T-helper 2 cell (primary cell): ENCODE measurements around the gene NMT2.
"Not testable (repeated sequence)": the region's sequence is repeated elsewhere in the genome, so short reads cannot be mapped to it uniquely, and the experiment has no call there.

Experiments
- DNase-seq, 5 experiments: peaks; one replicate each; pipeline versions ENCODE4 v3.0.0 to v3.0.0-alpha.2; 2012 to 2022
- total RNA-seq, 2 donors: gene quantifications; one replicate each; lab custom pipeline; 2026; lab: John Stamatoyannopoulos, UW

The NMT2 gene
- 46.1 to 67.8 reads per million in 2 donors for total RNA-seq

GRCh38 chr10:15168291-15168785 is at the start of gene NMT2:
TSS of gene NMT2 (minus strand) at chr10:15168693. CDS start at chr10:15168612, 81 bp downstream.
- DNase-seq, result peak in 2 of 5 experiments; percentile 26 to 76

GRCh38 chr10:15216700-15217099 is 48.2 kb upstream of the NMT2 start:
- DNase-seq, result no peak

GRCh38 chr10:15214237-15214636 is 45.7 kb upstream of the NMT2 start:
- no peak for DNase-seq

DNA sequence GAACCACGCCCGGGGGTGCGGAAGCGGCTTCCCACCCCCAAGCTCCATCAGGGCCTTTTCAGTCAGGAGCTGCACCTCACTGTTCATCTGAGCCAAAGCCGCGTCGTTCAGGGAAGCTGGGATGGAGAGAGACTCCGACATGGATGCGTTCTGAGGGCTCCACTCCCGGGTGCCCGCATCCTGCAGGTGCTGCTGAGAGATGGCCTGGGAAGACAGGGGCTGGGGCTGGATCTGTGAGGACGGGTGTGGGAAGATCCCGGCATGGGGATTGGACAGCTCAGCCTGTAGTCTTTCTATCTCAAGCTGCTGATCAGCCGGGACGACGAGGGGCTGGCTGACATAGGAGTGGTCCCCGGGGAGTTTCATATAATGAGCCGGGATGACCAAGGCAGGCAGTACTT is 45.0 kb upstream of the NMT2 start:
- DNase-seq, result no peak

- peak in 1 of 5 experiments; percentile 17 for DNase-seq
Observed at GRCh38 chr10:15211464-15211979, 43.0 kb upstream of the NMT2 start.

GRCh38 chr10:15210521-15210920 is 42.0 kb upstream of the NMT2 start:
- DNase-seq, result no peak

DNA sequence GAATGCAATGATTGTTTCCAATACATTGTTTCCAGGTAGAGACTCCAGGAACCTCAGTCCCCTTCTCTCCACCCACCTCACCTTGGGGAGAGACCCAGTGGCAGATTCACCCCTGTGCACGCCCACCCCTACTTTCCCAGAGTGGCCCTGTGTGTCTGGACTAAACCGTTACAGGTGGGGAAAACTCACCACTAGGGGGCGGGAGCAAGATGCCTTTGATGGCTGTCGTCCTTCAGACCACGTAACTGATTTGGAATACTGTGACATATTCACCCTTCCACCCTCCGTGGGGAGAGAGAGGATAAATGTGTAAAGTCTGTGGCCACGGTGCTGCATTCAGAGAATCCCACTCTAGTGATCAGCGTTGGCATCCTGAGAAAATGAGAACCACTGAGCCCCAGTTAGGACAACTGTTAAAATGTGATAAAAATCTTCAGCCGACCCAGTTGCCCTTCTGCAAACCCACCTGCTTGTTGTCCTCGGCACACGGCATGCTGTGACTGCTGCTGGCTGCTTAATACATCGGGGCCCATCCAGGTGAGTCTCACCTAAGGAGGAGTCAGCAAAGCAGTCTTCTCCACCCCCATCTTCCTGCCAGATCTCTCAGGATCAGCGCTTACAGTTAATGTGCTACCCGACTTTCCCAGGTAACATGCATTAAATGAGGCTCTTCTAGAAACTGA is 41.5 kb upstream of the NMT2 start:
- DNase-seq, result peak; percentile 42 to 82 (median 67)

DNA sequence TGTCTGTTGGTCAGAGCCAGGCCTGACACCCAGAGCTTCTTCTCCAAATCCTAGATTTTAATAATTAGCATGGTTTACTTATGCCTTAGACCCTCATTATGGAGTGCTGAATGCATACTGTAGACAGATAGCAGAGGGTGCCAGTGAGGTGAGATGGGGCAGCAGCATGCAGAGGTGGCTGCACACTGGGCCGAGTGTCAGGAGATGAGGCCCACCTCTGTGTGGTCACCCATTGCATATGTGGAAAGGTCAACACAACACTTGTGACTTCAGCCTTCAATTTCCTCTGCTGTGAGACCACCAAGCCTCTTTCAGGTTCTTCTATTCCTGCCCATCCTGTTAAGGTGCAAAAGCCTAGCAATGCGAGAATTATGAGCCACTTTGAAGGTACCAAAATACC is 39.7 kb upstream of the NMT2 start:
- peak in 1 of 5 experiments; percentile 9 for DNase-seq

GRCh38 chr10:15207410-15207809 is 38.9 kb upstream of the NMT2 start:
- DNase-seq, result not testable (repeated sequence)

DNA sequence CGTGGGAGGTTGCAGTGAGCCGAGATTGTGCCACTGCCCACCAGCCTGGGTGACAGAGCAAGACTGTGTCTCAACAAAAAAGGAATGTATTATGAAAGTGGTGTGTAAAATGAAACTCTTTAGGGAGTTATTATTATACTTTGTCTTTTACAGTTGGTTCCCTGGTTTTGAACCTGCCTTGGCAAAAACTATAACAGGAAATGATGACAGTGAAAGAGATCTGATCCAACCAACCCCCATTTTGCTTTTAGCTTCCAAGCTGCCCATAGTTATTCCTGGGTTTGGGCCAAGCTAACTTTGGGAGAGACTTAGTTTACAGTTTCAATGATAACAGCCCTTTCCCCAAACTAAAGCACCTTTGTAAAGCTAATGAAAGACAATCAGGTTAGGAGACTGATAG is 34.1 kb upstream of the NMT2 start:
- peak in 1 of 5 experiments; percentile 9 for DNase-seq

DNA sequence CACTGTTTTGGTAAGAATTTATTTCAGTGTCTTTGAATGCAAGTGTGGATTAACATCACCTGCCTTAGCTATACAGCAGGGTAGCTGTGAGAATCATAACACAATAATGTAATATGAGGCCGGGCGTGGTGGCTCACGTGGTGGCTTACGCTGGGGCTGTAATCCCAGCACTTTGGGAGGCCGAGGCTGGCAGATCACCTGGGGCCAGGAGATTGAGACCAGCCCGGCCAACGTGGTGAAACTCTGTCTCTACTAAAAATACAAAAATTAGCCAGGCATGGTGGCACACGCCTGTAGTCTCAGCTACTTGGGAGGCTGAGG is 33.8 kb upstream of the NMT2 start:
- not testable (repeated sequence) for DNase-seq

- DNase-seq, result no peak
Observed at GRCh38 chr10:15201589-15202300, 33.3 kb upstream of the NMT2 start.

GRCh38 chr10:15200626-15201025 is 32.1 kb upstream of the NMT2 start:
- DNase-seq, result peak in 1 of 5 experiments; percentile 71

DNA sequence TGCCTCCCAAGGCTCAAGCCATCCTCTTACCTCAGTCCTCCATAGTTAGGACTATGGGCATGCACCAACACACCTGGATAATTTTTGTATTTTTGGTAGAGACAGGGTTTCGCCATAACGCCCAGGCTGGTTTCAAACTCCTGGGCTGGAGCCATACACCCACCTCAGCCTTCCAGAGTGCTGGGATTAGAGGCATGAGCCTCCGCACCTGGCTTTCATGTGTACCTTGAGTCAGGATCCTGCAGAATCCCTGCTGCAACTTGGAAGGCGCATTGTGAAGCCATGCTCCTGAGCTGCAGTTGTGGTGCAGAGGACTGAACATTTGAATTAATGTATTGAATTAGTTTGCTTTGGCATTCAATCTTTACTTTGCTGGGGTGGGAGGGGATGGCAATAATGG is 29.4 kb upstream of the NMT2 start:
- no peak for DNase-seq

DNA sequence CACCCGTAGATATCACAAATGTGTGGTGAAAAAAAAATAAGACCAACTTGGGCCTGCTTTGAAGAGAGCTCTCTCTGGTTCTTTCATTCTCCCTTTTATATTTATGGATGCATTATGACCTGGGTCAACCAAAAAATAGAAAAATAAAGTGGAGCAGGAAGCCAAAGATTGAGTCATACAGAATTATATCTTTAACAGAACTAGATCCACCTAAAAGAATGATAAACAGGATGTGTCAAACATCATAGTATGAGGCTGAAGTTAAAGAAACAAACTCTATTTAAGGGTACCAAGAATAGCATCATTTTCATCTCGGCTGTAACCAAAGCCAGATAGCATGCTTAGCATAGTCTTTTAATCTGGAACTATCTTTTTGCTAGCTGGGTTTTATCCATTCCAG is 28.8 kb upstream of the NMT2 start:
- peak in 1 of 5 experiments; percentile 34 for DNase-seq

- DNase-seq, result peak in 1 of 5 experiments; percentile 35
Observed at GRCh38 chr10:15196021-15196834, 27.7 kb upstream of the NMT2 start.

GRCh38 chr10:15189133-15189885 is 20.8 kb upstream of the NMT2 start:
- no peak for DNase-seq

DNA sequence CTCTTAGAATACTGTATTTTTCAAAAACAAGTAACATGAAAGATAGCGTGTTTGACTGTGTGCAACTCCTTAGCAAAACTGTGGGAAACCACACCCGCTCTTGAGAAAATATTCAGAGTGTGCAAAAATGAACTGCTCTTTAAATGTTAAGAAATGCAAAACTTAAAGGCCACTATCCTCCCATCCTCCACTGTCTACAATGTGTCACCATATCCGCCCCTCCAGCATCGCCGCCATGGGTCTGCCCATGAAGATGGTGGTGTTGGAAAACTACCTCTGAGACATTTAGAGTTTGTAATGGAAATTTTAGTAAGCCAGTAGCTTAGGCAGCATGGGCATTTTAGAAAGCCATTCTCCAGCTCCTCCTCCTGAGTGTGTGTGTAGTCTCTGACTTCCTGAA is 20.1 kb upstream of the NMT2 start:
- peak in 1 of 5 experiments; percentile 48 for DNase-seq

DNA sequence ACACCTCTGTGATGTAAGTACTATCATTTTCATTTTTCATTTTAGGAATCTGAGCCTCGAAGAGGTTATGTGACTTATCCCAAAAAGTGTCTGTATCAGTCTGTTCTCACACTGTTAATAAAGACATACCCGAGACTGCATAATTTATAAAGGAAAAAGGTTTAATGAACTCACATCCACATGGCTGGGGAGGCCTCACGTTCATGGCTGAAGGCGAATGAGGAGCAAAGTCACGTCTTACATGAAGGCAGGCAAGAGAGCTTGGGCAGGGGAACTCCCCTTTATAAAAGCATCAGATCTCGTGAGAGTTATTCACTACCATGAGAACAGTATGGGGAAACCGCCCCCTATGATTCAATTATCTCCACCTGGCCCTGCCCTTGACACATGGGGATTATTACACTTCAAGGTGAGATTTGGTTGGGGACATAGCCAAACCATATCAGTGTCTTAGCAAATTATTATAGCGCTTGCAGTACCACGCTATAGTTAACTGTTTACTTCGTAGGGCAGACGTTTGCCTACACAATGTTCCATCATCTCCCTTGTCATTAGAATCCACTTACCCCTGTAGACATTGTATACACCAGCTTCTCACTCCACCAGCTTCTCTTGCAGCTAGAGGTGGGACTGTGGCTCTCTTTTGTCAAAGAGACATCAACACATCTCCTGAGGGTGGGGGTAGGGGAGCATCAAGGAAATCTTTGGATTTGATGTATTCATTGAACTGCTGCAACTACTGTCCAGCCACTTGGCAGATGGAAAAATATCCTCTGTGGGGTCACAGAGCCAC is 15.4 kb upstream of the NMT2 start:
- DNase-seq, result no peak

- DNase-seq, result no peak
Observed at GRCh38 chr10:15182540-15183207, 14.2 kb upstream of the NMT2 start.
